AG10803 (cell line): ENCODE results near the gene WFDC1.

Experiments
- DNase-seq: peaks from one replicate; pipeline ENCODE4 v3.0.0; 2010; ENCODE audit warnings: low read depth
- H3K4me3 ChIP-seq: 2 replicates; pipeline ENCODE4 v1.5.1; 2011; ENCODE audit warnings: mild to moderate bottlenecking, low read length, control low read depth
- CTCF ChIP-seq: conservative IDR thresholded peaks from 2 replicates; pipeline ENCODE4 v1.5.1; 2011; ENCODE audit warnings: mild to moderate bottlenecking, low read length, control low read depth, inconsistent platforms

WFDC1 gene

DNA sequence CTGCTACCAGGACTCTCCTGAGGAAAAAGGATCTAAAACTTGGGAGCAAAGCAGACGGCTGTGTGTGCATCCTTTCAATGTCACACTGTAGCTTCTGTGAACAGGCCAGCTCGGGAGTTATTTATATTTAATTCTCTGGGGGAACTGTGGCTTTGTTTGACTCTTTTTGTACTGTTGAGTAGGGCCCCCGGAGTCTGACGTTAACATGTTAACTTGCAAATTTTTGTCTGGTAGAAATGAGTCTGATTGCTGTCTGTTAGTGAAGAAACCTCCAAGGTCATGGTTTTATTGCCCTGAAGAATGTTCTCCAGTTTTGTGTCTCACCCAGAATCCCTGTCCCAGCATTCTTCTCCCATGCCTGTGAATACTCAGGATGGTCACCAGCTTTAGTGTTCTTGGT is 40.6 kb upstream of the WFDC1 start:
- no peak overlapping the region for H3K4me3 ChIP-seq
- no peak for DNase-seq
- TF ChIP-seq CTCF, result no peak

DNA sequence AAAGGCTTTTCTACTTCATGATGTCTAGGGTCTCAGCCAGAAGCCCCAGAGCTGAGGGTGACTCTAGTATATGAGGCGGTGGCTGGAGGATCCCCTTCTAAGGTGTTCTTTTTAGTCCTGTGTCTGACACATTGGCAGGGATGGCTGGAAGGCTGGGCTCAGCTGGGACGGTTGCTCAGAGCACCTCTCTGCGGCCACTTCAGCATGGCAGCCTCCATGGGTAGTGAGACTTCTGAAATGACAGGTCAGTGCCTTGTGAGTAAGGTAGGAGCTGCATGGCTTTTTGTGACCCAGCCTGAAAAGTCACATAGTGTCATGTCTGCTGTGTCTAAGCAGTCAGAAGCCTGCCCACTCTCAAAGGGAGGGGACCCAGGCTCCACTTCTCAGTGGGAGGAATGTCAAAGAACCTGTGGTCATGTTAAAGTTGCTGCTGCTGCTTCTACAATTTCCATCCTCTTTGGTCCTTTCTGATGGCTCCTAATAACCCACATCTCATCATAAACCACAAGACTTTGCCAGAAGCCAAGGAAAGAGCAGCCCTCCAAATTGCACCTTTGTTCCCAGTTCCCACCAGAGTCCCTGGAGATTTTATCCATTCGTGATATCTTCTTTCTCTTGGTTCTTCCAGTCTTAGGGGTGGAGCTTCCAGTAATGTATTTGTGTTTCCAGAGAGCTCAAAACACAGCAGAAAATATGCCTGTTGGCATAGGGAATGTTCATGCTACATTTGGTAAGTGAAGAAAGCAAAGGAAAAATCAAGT is 39.4 kb upstream of the WFDC1 start:
- TF ChIP-seq CTCF, result no peak
- DNase-seq, result no peak
- no peak overlapping the region for H3K4me3 ChIP-seq

- no peak overlapping the region for H3K4me3 ChIP-seq
- no peak for TF ChIP-seq CTCF
- DNase-seq, result no peak
These were observed 36.4 kb upstream of the WFDC1 start for GRCh38 chr16:84258266-84258665.

GRCh38 chr16:84259691-84260090 is 35.0 kb upstream of the WFDC1 start:
- DNase-seq, result no peak
- no peak overlapping the region for H3K4me3 ChIP-seq
- no peak for TF ChIP-seq CTCF

DNA sequence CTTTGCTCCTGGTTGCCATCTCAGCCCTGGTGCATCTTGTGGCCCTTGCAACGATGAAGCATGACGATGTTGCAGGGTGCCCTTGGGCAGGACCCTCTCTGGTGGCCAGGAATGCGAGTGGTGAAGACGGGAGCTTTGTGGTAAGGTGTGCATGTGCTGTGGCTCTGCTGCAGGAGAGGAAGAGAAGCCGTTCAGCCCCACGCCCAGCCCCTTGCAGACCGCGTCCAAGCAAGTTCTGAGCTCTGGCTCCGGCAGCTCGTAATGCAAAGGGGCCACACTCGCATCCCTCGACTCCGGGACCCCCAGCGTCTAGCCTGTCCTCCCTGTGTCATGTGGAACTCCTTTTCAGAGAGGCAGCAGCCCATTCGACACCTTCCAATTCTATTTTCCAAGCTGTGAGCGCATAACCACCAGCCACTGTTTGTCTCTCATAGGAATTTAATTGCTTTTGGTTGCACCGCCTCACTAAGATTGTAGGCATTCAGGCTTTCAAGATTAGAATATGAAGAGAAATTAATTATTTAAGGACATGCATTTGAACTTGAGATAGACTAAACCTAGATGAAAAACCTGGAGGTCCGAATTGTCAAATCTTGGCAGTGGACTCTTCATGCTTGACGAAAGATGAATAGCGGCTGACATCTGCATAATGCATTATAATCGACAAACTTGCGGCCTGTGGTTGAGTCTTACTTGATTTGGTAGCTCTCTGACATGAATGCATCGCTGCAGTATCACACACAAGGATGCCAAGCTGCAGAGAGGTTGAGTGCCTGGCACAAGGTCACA is 33.7 kb upstream of the WFDC1 start:
- TF ChIP-seq CTCF, result no peak

GRCh38 chr16:84262031-84262430 is 32.6 kb upstream of the WFDC1 start:
- TF ChIP-seq CTCF, result no peak

More for the DNA sequence above, 33.7 kb upstream of the WFDC1 start:
- H3K4me3 ChIP-seq, result no peak overlapping the region
- DNase-seq, result no peak

GRCh38 chr16:84262939-84263338 is 31.7 kb upstream of the WFDC1 start:
- TF ChIP-seq CTCF, result no peak
- no peak overlapping the region for H3K4me3 ChIP-seq
- DNase-seq, result no peak

More at GRCh38 chr16:84262031-84262430, 32.6 kb upstream of the WFDC1 start:
- H3K4me3 ChIP-seq, result no peak overlapping the region
- no peak for DNase-seq
